NCI-H2107 treated with DMSO at 0.1 percent for 48 hours (cell line): ENCODE data around the gene AGPAT3.

Source experiments
- DNase-seq: peaks from one replicate; lab custom pipeline; 2025; ENCODE audit not compliant: unreplicated experiment; lab: John Stamatoyannopoulos, UW

Gene AGPAT3

DNA sequence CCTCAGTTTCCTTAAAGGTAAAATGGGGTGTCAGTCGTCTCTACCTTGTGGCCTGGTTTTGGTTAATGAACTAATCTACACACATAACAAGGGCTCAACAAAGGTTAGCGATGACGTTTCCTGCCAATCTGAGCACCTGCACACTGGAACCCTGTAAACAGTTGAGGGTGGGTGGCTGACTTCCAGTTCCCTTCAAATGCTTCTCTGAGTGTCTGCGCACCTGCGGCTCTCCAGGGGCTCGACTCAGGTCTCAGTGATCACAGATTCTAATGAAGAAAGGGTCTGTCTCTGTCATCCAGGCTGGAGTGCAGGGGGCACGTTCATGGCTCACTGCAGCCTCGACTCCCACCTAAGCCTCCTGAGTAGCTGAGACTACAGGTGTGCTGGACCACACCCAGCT, 3.3 kb upstream of the AGPAT3 start:
- peak; percentile 85 for DNase-seq

DNA sequence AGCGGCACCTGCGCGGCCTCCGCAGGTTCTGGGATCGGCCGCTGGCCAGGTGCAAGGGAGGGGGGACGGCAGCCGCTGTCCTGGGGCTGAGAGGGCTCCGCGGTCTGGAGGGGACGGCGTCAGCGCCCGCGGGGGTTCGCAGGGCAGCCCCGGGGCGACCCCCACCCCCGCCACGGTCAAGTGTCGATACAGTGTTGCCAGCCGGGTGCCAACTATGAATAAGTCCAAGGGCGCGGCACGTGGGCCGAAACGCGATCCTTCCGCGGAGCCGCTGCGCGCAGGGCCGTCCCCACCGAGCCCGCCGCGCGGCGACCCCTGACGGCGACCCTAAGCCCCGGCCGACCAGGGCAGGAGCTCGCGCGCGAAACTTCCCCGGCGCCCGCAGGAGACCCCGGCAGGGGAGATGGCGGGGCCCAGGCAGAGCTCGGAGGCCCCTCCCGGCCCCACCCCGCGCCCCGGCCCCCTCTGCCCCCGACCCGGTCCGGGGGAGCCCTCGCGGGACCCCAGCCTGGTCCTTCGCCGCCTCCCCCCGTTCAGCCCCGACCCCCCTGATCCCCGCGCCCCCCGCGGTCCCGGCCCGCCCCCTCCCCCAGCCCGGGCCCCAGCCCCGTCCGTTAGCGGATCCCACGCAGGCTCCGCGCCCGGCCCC, 586 bp upstream of the AGPAT3 start:
- DNase-seq: peak; percentile 47

DNA sequence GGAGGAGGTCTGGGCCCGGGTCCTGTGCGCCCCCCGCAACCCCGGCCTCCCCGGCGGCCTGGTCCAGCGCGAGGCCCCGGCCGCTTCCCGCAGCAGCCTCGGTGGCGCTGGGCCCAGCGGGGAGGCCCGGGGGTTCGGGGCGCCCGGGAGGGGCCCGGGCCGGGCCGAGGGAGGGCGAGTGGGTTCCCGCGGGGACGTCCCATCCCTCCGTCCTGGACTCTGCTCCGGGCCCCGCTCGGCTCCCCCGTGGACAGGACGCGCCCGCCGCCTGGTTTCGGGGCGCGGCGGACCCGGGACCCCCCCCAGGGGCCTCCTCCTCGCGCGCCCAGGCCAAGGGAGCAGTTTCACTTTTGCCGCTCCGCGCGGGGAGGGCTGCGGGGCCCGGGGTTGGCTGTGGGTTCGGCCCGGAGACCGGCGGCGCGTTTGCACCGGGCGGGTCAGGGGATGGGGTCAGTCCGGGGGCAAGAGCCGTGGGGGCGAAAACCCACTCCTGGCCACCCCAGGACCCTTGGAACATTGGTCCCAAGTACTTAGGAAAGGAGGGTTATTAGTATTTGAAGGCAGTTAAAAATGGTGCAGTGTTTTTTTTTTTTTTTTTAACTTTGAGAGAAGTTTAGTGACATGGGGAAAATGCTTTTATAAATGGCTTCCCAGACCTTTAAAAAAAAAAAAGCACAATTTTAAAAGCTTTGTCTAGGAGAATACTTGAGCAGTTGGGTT, 677 bp downstream of the AGPAT3 start:
- DNase-seq: no peak

DNA sequence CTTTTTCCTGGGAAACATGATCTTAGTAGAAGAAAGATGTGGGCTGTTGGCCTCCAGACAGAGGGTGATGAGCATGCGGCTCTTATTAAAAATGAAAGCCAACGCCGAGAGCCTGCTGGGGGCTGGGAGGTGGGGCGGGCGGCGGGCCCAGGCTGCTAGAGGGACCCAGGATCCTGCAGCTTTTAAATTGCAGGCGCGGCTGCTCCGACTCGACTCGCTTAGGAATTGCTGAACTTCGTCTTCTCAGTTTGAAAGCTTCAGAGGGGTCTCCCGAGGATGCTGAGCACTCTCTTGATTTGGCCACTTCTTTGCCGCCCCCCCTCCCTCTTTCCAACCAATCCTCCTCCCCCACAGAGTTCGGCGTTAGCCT, 1.2 kb downstream of the AGPAT3 start:
- DNase-seq: peak; percentile 82

DNA sequence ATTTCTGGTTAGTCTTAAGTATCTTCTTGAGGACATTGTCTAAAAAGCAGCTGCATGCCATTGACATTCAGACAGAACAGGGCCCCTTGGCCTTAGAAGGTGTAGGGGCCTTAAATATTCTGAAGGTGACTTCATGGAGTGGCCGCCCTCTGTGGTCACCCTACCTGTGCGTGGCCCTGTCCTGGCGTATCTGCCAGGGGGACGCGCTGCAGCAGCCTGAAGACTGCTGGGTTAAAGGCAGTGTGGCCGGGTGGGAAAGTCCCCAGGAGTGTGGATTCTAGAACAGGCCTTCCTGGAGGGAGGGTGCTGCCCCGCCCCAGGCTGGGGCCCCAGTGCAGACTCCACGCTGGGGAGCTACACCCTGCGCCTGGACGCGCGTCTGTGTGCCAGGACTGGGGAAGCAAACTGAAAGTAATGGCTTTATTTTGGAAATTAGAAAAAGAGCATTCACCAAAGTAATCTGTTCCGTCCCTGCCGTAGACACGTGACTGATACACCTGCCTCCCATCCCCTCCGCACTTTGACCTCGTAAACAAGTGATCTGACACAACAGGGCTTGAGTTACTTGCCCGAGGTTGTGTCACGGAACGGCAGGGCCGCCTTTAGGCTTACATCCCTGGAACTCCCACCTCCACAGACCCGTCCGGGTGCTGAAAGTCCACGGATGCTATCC, 1.8 kb downstream of the AGPAT3 start:
- DNase-seq: no peak

DNA sequence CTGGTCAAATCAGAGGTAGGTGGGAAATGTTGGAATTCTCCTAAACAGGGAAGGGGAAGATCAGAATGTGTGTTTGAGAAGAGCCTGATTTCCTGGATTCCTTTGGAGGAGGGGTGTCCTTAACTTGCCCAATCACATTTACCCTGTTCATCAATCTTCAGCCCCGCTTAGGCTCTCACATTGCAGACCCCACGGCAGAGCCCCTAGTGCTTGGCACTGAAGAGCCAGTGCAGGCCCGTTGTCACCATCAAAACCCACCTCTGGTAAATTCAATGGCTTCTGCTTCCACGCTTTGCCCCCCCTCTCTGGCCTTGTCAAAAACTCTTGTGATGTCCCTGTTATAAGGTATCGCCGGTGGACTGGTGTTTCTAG, 2.3 kb downstream of the AGPAT3 start:
- DNase-seq: no peak

DNA sequence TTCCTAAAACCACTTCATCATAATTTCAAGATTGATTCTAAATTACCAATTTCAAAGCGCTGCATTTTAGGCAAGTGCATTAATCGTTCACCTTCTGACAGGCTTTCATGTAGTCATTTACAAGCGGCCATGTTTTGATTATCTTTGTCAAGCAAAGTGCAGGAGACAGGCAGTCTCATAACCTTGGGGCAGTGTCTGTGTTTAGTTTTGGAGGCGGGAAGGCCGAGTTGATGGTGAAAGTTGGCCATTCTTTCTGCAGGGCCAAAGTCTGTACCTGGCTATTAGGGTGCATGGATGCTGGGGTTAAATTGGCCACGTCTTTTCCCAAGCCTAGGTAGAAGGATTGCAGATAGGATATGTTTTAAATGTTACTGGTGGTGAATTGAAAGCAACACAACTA, 2.9 kb downstream of the AGPAT3 start:
- DNase-seq: no peak

DNA sequence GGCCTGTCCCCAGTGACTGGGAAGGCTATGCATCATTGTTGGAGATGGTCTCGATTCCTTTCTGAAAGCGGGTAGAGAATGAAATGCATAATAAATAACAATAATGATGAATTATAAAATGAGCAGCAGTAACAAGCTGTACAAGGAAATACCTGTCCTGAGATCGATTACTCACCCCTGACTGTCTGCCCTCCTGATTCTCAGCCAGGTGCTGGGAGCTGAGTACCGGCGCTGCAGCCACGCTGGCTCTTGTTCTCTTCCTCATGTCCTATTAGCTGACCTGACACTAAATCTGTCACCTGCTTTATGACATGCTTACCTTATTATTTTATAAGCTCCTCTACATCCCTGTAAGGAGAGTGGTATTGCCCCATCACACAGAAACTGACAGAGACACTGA, 3.4 kb downstream of the AGPAT3 start:
- DNase-seq: peak; percentile 29

DNA sequence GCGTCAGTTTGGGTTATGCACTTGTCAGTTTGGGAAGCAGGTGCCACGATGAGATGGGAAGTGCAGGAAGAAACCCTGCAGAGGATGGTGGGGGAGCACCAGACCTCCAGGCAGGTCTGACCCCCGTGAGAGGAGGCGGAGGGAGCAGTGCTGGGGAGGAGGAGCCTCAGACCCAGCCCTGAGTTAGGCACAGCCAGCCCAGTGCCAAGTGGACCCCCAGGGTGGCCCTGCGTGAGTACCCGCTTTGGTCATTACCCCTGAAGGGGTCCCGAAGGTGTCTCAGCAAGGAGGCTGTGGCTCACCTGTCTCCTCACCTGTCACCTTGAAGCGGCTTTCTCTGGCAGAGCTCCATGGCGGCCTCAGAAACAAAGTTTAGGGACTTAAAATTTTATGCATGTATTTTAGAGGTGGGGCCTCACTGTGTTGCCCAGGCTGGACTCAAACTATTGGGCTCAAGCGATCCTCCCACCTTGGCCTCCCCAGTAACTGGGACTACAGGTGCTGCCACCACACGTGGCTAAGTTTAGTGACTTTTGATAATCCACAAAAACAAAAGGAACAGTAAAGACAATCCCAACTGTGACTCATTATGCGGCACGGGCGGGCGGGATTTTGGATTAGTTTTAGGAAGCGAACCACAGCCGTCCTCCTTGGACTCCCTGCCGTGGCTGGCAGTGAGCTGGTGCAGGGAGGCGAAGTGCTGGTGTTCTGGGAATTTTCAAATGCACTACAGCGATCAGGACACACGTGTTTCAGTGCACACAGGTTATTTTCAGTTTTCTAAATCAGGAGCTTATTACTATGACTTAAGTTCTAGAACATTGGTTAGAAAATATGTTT, 4.7 kb downstream of the AGPAT3 start:
- no peak for DNase-seq

DNA sequence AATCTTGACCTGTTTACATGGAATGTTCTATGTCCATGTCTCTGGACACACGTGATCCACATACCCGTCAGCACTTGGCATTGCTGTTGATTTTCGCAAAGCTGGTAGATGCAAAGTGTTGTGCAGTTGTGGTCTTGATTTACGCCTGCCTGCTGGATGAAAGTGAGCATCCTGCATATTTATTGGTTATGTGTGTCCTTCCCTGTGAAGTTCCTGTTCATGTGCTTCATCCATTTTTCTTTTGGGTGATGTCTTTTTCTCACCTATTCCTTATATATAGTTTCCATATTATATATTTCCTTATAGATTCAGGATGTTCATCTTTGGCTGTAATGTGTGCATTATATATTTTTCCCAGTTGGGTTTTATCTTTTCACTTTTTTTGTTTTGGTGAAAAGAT, 6.5 kb downstream of the AGPAT3 start:
- no peak for DNase-seq

DNA sequence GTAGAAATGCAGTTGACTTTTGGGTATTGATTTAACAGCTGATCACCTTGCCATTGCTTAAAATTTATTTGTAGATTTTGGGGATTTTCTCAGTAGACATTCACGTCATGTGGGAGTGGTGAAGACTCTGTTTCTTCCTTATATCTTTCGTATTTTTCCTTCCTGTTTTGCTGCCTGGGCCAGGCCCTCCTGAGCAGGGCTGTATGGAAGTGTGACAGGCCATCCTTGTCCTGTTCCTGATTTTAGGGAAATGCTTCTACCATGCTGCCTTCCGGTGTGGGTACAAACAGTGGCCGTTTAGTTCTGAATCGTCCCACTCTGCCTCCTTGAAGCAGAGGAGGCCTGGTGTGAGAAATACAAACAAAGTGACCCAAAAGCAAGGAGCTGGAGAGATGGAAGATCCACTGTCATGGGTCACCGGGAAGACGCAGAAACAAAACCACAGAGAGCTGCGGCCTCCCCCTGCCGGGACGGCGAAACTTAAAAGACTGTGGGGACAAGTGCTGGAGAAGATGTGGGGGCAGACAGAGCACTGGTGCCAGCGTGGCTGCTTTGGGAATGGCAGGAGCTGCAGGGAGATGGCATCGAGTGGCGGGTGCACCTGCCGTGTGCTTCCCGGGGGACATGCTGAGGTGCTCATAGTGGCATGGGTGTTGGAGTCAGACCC, 7.6 kb downstream of the AGPAT3 start:
- DNase-seq: peak; percentile 9

DNA sequence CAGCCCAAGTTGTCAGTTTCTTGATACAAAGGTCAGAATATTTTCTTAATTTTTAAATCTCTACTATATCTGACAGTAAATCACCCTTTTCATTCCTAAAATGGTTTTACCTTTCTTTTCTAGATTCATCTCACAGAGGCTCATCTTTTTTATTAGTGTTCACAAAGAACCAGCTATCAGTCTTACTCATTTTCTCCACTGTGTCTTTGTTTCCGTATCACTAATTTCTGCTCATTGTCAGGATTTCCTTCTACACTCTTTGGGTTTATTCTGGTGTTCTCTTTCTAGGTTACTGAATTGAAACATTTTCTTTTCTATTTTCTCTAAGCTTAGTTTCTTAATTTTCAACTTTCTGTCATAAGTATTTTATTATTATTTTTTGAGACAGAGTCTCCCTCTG, 8.7 kb downstream of the AGPAT3 start:
- DNase-seq: no peak

DNA sequence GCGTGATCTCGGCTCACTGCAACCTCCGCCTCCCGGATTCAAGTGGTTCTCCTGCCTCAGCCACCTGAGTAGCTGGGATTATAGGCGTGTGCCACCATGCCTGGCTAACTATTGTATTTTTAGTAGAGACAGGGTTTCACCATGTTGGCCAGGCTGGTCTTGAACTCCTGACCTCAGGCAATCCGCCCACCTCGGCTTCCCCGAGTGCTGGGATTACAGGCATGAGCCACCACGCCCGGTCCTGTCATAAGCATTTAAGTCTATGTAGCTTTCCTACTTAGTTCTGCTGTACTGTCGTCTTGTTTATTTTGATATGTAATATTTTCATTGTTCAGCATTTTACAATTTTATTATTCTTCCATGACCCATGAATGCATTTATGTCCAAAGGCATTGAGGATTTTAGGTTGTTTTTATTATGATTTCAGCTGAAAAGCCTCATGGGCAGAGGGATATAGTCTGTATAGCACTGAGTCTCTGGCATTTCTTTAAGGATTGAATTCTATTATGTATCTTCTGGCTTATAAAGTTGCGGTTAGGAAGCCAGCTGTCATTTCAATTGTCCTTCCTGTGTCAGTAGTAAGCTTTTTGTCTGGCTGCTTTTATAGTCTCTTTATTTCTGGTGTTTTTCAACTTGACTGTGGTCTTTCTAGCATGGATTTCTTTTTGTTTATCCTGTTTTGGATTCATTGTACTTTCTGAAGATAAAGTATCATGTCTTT, 9.2 kb downstream of the AGPAT3 start:
- DNase-seq: peak; percentile 72

DNA sequence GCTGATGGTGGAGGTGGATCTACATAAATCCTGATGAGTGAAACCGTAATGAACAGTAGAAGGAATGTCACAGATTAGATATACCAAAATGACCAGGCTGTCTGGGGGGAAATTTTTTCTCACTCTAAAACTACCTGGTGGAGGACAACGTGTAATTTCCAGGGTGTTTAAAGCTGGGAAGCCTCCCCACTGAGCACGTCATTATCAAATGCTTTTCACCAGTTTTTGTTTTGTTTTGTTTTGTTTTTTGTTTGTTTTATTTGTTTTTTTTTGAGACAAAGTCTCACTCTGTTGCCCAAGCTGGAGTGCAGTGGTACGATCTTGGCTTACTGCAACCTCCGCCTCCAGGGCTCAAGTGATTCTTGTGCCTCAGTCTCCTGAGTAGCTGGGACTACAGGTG, 11.6 kb downstream of the AGPAT3 start:
- no peak for DNase-seq

DNA sequence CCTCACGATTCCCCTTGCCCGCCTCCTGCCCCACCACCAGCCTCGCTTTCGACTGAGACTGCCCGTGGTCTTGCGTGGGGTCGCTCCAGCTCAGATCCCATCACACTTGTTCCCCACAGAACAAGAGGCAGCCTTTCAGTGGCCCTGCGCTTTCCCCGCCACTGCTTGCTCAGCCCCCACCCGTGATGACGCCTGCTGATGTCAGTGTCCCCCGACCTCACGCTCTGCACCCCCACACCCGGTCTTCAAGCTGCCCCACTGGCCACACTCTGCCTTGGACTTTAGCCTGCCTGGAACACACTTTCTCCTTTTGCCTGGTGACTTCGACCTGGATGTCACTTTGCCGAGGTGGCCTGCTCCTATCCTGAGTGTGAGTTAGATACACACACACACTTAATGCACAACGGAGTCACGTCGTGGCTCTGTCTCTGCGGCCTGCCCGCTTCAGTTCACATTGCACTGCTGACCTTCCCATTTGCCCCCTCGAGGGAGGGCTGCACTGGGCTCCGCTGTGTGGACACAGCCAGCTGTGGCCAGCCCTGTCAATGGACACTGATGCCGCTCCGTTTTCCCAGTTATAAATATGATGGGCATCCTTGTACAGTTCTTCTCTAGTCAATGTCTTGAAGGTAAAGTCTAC, 13.0 kb downstream of the AGPAT3 start:
- DNase-seq: no peak

DNA sequence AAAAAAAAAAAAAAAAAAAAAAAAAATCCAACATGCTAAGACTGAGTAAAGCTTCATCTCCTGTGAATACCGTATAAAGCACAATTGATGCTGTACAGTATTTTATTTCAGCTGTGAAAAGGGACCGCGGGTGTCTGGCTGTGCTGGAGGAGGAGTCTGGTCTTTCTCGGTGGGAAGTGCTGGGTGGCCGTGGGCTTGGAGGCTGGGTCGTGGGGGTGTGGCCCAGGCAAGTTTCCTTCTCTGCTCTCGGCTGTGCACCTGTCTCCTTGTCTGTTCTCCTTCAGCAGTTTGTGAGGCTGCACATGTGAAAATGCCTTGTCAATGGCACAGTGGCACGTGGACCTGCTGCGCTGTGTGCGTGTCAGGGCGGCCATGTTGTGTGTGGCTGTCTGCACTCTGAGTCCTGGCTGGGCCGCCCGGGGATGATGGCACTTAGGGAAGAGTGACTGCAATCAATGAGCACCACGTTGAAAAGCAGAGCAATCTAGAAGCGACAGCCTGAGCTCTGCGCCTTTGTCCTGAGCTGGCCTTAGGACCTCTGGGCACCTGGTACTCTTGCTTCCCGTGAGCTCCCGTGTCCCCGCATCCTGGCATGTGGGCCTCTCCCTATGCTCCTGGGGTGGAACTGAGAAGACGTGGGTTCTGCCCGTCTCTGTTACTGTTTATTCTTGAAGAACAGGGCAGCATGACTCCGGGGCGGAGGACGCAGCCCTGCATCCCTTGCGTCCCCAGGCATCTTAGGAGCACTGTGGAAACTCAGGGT, 14.5 kb downstream of the AGPAT3 start:
- no peak for DNase-seq

DNA sequence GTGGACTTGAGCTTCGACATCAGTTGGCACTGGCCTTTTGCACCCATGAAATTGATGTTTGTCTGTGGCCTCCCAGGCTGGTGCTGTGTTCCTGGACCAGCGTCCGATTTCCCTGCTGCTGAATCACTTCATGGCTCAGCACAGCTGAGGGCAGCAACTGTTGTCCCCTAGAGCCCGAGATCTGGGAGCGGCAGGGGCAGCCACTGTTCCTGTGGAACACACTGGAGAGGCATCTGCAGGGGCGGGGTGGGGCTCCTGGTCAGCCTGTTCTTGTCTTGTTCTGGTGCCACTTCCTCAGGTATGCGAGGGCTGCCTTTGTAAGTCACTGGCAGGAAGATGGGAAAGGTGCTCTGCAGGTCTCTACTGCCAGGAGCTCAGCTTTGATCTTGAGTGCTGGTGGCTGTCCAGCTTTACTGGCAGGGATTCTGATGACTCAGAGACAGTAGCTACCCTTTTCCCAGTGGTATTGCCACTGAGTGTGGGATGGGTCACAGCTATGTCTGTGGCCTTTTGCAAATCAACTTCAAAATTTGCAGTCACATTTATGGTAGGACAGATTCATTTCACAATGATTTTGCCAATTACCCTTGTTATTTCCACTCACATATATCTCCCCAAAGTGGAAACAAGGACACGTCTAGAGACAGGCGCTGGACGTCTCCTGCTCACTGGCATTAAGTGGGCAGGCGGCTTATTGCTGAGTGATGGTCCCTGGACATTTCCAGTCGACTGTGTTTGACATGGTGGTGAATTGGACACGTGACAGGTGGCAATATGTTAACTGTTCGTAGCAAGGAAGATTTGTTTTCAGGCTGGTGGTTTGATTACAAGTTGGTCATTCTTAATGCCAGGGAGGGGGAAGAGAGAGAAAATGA, 15.3 kb downstream of the AGPAT3 start:
- no peak for DNase-seq

DNA sequence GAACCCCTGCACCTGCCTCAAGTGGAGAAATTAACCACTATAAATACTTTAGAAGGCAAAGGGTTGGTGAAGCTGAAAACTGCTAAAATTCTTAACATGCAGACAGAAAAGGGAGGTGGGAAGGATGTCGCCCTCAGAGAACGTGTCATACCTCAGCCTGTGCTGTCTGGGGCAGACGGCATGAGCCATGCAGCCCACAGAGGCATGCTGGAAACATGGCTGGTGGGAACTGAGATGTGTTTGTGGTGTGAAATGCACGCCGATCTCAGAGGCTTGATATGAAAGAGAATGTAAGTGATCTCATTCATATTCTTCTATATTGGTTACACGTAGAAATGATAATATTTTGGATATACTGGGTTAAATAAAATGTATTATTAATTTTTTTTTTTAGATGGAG, 16.3 kb downstream of the AGPAT3 start:
- no peak for DNase-seq
